NCI-H2171 (cell line): ENCODE measurements around the gene RNF111.
A peak's percentile ranks its signal among the peaks of the same experiment; 100 is the strongest.

Experiments used
- DNase-seq: peaks from one replicate; lab custom pipeline; 2025; lab: John Stamatoyannopoulos, UW

The RNF111 gene

DNA sequence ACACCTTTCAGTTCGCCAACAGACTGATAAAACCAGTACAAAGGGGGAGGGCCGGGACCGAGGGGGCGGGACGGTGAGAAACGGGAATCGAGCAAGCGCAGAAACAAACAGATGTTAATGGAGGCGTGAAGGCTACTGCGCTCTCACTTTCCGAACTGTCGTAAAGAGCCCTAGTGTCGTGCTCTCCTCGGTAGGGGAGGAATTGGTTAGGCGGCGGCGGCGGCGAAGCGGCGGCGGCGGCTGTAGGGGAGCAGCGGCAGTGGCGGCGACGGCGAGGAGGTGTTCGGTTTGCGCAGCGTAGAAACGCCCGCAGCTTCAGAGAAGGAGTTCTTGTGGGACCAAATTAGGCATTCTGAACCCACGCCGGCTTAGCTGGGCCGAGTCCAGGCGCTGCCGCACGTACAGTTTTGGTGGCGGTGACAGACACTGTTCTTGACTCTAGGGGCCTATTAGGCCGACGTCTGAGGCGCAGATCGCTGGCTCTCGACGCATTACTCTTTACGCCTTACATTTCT, at the start of gene RNF111:
RNF111 (plus strand) TSS at position 173 of the 515 bp plus-strand sequence. CDS start 43,160 bp downstream, outside the sequence.
- peak; percentile 94 for DNase-seq

DNA sequence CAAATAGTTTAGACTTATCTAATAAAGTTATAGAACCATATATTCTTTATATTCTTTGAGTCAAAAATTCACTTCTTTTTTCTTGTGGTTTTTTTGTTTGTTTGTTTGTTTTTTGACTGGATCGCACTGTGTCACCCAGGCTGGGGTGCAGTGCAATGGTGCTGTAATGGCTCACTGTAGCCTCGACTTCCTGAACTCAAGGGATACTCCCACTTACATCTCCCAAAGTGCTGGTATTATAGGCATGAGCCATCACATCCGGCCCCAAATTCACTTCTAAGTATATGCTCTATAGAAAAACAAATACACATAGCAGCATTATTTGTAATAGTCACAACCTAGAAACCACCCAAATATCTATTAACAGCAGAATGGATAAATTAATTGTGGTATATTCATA, 40.3 kb upstream of the RNF111 start:
- no peak for DNase-seq

DNA sequence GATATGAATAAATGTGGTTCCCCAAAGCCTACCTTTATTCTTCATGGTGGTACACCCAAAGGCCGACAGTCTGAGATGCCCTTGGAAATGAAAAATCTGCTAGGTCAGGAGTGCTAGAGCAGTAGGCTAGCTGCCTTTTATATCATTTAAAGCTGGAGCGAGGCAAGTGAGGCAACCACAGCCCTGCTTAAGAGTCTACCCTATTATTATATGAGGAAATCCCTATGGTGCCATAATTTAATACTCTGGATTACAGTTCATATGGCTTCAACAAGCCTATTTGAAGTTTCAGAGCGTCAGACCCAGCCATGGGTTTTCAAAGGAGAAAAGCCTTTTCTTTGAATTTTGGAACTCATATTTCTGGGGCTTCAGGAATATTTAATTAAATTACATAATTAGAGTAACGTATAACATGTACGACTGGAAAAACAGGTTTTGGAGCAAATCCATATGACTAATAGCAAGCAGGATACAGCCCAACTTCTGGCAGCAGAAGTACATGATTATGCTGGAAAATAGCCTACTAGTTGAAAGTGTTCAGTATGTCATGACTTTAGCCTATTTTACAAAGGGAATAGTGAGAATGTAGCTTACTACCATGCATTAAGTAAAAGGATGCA, 36.0 kb upstream of the RNF111 start:
- DNase-seq = no peak

DNA sequence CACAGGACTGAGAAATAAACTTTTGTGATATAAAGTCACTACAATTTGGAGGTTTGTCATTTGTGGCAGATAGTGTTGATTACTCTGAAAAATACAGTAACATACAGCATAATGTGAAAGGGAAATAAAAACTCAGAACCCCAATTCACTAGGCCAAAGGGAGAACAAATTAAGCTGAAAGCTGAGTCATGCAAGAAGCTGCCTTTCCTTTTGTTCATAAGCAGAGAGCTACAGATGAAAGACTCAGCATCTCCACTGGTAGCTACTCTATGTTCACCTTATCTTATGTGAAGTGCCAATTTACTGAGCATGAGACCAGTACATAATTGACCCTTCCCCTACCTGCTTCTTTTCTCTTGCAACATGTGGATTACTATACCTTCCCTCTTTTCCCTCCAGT, 34.7 kb upstream of the RNF111 start:
- DNase-seq = no peak

DNA sequence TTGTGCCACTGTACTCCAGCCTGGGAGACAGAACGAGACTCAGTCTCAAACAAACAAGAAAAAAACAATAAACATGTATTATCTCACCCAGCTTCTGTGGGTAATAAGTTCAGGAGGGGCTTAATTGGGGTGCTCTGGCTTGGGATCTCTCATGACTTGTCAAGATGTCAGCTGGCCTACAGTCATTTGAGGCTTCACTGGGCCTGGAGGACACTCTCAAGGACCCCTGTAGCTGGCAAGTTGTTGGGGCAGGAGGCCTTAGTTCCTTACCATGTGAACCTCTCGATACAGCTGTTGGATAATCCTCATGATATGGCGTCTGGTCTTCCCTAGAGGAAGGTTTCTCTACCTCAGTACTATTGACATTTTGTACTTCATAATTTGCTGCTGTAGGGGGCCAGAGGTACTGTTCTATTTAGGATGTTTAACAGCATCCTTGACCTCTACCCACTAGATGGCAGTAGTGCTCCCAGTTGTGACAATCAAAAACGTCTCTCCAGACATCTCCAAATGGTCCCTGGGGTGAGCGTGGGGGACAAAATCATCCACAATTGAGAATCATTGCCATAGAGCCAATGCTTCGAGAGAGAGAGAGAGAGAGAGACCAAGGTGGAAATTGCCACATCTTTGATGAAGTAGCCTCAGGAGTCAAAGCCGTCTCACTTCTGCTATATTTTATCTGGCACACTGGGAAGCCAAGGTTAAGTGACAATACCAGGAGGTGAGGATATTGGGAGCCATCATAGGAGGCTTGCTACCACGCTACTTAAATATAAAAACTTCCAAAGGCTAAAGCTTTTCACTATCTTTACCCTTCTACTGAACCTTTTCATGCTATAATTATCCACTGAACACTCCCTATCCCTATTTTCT, 30.1 kb upstream of the RNF111 start:
- DNase-seq = peak; percentile 46

DNA sequence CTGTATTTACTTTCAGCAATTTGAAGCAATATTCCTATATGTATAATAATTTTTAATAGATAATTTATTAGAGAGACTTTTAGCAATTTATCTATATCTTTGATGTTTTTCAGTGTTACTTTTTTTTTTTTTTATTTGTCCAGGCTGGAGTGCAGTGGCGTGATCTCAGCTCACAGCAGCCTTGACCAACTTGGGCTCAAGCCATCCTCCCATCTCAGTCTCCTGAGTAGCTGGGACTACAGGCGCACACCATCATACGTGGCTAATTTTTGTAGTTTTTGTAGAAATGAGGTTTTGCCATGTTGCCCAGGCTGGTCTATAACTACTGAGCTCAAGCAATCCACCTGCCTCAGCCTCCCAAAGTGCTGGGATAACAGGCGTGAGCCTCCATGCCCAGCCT, 28.7 kb upstream of the RNF111 start:
- no peak for DNase-seq

DNA sequence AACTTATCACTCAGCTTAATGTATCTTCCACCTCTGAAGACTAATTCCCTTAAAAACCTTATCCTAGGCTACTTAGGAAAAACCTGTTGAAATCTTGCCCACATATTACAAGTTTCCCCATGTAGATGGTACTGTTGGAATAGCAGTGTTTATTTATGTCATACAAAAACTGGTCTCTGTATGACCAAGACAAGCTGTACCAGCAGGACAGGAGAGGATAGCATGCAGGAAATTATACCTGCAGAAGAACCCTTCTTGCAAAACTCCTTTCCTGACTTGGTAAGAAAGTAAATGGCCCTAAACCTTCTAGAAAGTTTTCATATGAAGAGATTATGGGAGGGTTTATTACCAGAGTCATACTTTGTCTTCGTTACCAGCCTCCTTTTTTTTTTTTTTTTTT, 25.3 kb upstream of the RNF111 start:
- DNase-seq = no peak

DNA sequence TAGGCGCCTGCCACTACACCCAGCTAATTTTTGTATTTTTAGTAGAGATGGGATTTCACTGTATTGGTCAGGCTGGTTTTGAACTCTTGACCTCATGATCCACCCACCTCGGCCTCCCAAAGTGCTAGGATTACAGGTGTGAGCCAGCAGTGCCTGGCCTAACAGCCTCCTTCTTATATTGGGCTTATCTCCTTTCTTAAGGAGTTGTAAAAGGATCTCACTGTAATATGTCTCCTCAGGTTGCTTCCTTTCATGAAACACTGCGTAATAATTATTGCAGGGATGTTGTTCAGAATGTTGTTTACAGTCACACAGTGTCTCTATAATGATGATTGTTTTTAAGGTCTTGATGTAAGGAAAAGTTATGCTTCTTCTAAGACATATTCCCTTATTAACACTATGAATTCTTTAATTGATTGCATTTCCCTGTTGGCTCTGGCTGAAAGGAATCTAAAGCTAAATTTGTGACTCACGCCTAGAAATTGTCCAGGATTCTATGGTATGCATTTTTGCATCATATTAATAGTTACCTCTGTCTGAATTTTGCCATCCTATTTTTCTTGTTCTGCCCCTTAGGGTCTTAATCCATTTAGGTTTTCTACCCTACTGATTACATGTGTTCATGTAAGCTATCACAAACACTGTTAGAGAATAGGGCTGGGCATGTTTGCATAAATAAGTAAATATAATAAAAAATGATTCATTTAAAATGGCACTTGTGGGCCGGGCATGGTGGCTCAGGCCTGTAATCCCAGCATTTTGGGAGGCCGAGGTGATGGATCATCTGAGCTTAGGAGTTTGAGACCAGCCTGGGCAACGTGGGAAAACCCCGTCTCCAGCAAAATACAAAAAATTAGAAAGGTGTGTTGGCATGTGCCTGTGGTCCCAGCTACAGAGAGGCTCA, 24.5 kb upstream of the RNF111 start:
- DNase-seq = no peak

DNA sequence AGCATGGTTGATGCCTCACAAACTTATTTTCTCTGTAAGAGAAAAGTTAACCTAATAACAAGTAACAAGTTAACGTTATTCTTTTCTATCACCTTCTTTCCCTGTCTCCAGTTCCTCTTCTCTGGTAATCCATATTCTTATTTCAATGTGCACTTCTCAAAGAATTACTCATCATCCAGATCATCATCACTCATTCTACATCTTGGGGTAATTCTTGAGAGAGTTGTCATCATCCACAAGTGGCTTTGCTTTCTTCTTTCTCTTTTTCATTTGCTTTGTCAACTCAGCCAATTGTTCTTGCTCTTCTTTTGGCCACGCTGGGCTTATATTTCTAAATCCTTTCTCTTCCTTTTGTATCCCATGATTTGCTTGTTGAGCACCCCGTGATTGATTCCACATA, 20.8 kb upstream of the RNF111 start:
- DNase-seq = no peak

DNA sequence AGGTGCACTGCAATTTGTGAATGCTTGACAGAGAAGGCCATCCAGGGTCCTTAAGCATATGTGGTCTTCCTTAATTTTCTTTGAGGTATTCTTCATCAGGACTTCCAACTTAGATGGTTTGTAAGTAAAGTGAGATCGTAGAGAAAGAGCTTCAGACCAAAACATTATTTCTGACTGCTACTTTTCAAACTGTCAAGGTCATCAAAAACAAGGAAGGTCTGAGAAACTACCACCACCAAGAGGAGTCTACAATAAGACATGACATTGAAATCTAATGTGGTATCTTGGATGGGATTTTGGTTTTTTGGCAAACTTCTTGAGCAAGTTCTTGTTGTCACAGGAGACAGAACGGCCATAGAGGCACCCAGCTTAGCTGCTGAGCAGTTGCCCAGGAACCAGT, 20.0 kb upstream of the RNF111 start:
- DNase-seq = no peak

DNA sequence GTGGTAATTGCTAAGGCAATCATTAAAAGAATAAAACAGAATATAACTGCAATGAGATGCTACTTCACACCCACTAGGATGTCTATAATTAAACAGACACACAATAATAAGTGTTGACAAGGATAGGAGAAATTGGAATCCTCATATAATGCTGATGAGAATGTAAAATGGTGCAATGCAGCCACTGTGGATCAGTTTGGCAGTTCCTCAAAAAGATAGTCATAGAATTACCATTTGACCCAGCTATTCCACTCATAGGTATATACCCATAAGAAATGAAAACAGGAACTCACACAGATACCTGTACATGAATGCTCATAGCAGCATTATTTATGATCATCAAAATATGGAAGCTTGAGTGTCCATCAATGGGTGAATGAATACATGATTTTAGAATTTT, 9.6 kb upstream of the RNF111 start:
- no peak for DNase-seq

DNA sequence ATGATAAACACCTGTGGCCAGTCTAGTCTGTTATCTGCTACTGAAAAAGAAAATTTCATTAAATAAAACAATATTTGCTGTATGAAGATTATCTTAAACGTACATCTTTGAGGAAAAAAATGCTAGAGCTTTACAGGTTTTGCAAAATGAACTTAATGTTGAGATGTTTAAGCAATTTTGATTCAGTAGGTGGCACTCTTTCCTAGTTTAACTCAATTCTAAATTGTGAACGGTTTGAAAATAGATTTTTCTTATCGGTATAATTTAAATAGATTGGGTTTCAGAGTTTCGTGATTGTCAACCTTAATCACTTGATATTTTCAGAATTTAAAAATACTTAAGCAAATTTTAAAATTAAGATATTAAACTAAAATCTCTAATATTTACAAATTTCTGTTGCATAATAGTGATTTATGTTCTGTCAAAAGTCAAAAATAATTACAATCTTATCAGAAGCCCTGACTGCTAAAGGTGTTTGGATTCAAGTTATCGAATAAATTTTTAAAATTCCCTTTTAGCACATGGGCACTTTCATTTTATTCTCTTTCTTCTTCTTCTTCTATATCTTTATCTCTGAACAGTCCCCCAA, 7.0 kb upstream of the RNF111 start:
- peak; percentile 8 for DNase-seq

DNA sequence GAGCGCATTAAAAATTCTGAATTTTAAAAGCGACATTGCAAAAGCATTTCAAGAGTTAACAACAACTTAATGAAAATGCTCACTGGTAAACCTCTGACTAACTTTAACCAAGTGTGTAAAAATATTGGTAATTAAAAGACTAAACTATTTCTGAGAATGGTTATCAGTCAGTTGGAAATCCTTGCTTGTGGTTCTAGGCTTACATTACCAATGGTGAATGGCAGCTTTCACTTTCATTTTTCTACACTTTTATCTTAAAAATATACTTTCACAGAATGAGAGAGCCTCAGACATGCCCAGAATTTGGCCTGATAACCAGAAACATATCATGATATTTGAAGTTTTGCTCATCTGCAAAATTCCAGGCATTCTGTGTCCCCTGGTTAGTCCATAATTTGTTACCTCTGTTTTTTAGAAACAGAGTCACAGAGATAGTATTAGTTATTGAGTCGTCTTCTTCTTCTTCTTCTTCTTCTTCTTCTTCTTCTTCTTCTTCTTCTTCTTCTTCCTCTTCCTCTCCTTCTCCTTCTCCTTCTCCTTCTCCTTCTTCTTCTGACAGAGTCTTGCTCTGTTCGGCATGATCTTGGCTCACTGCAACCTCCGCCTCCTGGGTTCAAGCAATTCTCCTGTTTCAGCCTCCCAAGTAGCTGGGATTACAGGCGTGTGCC, 5.5 kb upstream of the RNF111 start:
- DNase-seq = no peak

DNA sequence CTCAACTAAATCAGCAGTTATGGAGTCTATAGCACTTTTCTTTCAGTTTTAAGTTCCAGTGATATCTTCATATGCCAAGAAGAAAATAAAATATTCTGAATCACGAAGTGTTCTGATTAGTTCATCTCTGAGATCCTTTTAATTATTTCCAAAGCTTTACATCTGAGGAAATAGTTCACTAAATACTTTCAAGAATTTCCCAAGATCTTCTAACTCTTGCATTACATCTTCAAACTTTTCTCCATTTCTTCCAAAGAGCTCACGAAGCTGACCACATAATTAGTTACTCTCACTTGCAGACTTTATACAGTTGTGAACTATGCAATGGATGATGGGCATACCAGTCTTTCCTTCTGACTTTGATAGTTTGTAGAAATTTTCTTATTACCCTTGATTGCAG, 4.2 kb upstream of the RNF111 start:
- DNase-seq = no peak

DNA sequence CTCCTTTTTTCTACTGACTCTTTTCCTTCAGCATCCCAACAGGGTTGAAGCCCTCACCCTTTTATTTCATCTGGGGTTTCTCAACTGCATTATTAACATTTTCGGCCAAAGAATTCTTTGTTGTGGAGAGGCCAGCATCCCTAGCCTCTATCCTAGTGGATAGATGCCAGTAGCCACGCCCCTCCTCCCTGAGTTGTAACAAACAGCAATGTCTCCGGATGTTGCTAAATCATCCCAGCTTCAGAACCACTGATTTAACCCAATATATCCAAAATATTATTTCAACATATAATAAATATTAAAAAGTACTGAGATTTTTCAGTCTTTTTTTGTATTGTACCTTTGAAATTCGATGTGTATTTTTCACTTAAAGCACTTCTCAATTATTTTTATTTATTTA, 2.0 kb upstream of the RNF111 start:
- no peak for DNase-seq

DNA sequence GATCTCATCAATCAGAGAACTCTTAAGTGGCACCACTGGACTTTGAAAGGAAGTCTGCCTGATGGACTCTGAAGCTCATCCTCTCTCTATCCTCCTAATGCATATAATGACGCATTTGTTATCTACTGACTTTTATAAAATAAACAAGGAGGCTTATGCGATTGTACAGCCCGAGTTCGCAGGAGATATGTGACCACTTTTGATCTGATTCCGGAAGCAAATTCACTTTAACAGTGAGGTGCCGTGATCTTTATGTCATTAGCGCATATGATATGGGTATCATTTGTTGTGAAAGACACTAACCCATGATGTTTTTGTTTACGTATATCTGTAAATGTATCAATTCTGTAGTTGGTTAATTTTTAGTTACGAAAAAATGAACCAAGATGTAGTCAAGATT, 427 bp upstream of the RNF111 start:
- no peak for DNase-seq

DNA sequence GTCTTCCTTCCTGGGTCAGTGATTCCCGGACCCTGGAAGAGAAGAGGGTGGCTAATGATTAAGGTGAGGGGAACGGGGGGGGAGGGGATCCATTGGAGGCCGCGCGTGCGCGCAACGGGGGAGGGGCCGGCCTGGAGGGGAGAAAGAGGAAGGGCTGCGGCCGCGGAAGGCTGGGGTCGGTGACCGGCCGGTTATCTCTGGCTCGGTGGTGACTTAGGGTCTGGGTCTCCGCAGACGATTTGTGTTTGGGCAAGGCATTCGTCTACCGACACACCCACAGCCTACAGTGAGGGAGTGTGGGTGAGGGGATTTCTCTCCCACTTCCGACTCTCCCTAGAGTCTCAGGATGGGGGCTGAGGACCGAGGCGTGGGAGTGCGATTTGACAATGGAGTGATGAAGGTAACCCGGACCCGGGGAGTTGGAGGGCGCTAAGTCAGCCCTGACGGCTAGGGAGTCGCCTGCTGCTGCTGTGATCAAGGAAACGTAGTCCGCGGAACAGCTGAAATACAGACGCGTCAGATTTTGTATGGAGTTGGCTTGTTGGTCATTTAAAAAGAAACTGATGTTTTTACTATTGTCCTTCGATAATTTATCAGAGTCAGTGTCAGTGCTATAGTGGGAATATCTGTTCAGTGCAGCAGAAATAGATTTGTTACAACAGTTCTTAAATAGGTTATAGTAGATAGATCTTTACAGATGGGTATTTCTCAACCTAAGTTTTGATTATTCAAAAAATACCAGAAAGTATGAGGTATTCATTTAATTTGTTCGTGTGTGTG, 733 bp downstream of the RNF111 start:
- DNase-seq = peak; percentile 51

DNA sequence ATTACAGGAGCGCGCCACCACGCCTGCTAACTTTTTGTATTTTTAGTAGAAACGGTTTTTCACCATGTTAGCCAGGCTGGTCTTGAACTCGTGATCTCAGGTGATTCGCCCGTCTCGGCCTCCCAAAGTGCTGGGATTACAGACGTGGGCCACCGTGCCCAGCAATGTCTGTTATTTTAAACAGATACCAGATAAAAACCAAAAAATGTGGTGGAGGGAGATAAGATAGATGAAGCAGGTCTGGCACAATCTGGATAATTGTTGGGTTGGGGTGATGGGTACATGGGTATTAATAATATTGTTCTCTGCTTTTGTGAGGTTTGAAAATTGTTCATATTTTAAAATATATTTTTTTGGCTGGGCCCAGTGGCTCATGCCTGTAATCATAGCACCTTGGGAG, 4.7 kb downstream of the RNF111 start:
- DNase-seq = no peak

DNA sequence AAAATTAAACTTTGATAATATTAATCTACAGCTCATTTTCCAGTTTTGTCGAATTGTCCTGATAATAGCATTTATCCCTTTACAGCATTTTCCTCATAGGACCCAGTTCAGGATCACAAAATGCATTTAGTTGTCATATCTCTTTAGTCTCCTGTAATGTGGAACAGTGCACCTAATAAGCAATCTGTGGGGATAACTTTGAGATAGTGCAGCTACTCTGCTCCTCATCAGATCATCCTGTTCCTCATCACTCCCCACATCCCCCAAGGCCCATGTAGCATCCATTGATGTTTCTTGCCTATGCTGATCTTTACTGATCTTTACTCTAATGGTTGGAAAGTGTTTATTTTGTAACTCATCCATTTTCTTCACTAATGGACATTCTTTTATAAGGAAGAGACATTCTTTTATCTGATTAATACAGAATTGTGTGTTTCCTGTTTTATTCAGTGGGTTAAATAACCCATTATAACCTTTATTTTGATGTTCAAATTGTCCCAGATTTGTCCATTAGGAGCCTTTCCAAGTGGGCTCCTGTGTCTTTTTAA, 7.5 kb downstream of the RNF111 start:
- no peak for DNase-seq

DNA sequence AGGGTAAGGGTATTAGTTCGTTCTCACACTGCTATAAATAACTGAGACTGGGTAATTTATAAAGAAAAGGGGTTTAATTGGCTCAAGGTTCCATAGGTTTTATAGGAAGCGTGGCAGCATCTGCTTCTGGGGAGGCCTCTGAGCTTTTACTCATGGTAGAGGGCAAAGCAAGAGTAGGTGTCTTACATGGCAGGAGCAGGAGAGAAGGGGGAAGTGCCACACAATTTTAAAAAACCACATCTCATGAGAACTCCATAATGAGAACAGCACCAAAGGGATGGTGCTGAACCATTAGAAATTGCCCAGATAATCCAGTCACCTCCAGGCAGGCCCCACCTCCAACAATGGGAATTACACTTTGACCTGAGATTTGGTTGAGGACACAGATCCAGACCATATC, 12.2 kb downstream of the RNF111 start:
- DNase-seq = no peak
